CD8-positive, alpha-beta memory T cell (primary cell): Measurements from ENCODE around the gene ESYT2. TPM values are rescaled to one million over a fixed set of nuclear protein-coding genes. Genes with fewer than 3 reads are reported as not detected.

Experiments
- CTCF ChIA-PET: fragments of 350-600 bp; sonication (Branson Sonifier 250); formaldehyde crosslinking; loops from one replicate; lab custom pipeline; 2021; ENCODE audit warnings: antibody characterized with exemption; lab: Charles Lee
- POLR2A ChIA-PET: fragments of 350-600 bp; sonication (Branson Sonifier 250); formaldehyde crosslinking; loops from one replicate; lab custom pipeline; 2021; ENCODE audit warnings: antibody characterized with exemption; lab: Charles Lee
- DNase-seq, 5 donors: peaks; one replicate each; pipeline versions ENCODE4 v3.0.0 to v3.0.0-alpha.2; 2020 to 2022; ENCODE audit warnings: mixed read lengths in 1 of 5
- H3K27ac ChIP-seq: one replicate; pipeline ENCODE4 v1.7.0; 2013; ENCODE audit warnings: low read depth, mild to moderate bottlenecking, low read length, moderate library complexity
- H3K27me3 ChIP-seq: 2 replicates; pipeline ENCODE4 v1.7.0; 2013; ENCODE audit warnings: low read length, mild to moderate bottlenecking; ENCODE audit not compliant: insufficient read depth, poor library complexity, severe bottlenecking
- H3K36me3 ChIP-seq: 2 replicates; pipeline ENCODE4 v1.7.0; 2013; ENCODE audit warnings: mild to moderate bottlenecking, low read length, moderate library complexity; ENCODE audit not compliant: insufficient read depth
- H3K4me1 ChIP-seq: 2 replicates; pipeline ENCODE4 v1.7.0; 2013; ENCODE audit warnings: mild to moderate bottlenecking, low read length, moderate library complexity; ENCODE audit not compliant: insufficient read depth
- H3K4me3 ChIP-seq: 2 replicates; pipeline ENCODE4 v1.7.0; 2013; ENCODE audit warnings: mild to moderate bottlenecking, low read length
- H3K9me3 ChIP-seq: 2 replicates; pipeline ENCODE4 v1.7.0; 2013; ENCODE audit warnings: mild to moderate bottlenecking, low read length
- H3K27ac Mint-ChIP-seq, 8 donors: one replicate each; pipeline ENCODE4 v1.8.0; 2020 to 2021; ENCODE audit warnings: mixed read lengths in 8 of 8, mild to moderate bottlenecking in 6 of 8, inconsistent platforms in 3 of 8, moderate library complexity in 3 of 8
- H3K27me3 Mint-ChIP-seq, 2 donors: one replicate each; pipeline ENCODE4 v1.8.0; 2020 to 2021; ENCODE audit warnings: mixed read lengths in 2 of 2, mild to moderate bottlenecking in 1 of 2, moderate library complexity in 1 of 2
- H3K36me3 Mint-ChIP-seq, 3 donors: one replicate each; pipeline ENCODE4 v1.8.0; 2020 to 2021; ENCODE audit warnings: mixed read lengths in 3 of 3, inconsistent platforms in 1 of 3, mild to moderate bottlenecking in 1 of 3
- H3K4me1 Mint-ChIP-seq, 3 donors: one replicate each; pipeline ENCODE4 v1.8.0; 2020 to 2021; ENCODE audit warnings: mixed read lengths in 3 of 3, inconsistent platforms in 1 of 3, mild to moderate bottlenecking in 1 of 3
- H3K4me3 Mint-ChIP-seq, 7 donors: one replicate each; pipeline ENCODE4 v1.8.0; 2020 to 2021; ENCODE audit warnings: mixed read lengths in 7 of 7, mild to moderate bottlenecking in 6 of 7, moderate library complexity in 4 of 7, inconsistent platforms in 2 of 7
- H3K9me3 Mint-ChIP-seq, 5 donors: one replicate each; pipeline ENCODE4 v1.8.0; 2020 to 2022; ENCODE audit warnings: mixed read lengths in 5 of 5, mild to moderate bottlenecking in 3 of 5, moderate library complexity in 2 of 5, inconsistent platforms in 1 of 5
- polyA plus RNA-seq: library from polyadenylated mRNA; unstranded; fragments of 300-500 nt; fragmentation: Illumina TruSeq; gene quantifications from one replicate; pipeline ENCODE4 v1.2.3, GENCODE V29; 2021
- total RNA-seq, 2 experiments: library from RNA; stranded (reverse); gene quantifications; one replicate each; pipeline ENCODE4 v1.2.3, GENCODE V29; 2021

ESYT2 gene
- total and polyA plus RNA-seq, 3 experiments from 2014 or later, result 55.6 to 99.4 (median 56.1) TPM

DNA sequence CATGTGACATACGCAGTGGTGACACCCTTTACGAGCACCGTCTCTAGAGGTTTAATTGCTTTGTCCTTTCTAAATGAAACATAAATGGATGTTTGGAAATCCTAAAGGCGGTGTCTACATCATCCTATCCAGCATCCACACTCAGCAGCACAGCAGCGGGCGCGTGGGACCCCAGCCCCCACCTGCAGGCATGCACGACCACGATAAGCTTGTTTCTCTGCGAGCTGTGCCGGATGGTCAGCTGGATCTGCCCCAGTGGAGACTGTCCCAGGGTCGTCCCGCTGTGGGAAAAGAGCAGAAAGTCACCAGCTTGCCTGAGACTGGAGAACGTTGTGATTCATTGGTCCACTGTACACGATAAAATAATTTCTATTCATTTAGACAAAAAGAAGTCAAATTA lies 90.5 kb downstream of the ESYT2 start:
- Mint-ChIP-seq H3K4me1 (peaks cover 0 to 4% (median 0%) of the 10 kb centered on the region in 3 donors), H3K27ac (peak overlapping the region in 1 of 8 donors; percentile 19), H3K36me3 (peaks cover 6 to 94% (median 26%) of the 10 kb centered on the region in 3 donors), H3K27me3 (no peaks in the 10 kb centered on the region), H3K9me3 (no peaks in the 10 kb centered on the region), H3K4me3 (no peak overlapping the region)
- POLR2A ChIA-PET, result no interaction called here
- Histone ChIP-seq H3K36me3 (peaks cover 45% of the 10 kb centered on the region), H3K27me3 (no peaks in the 10 kb centered on the region), H3K9me3 (no peaks in the 10 kb centered on the region), H3K4me1 (no peaks in the 10 kb centered on the region), H3K27ac (no peak overlapping the region), H3K4me3 (no peak overlapping the region)
- no peak for DNase-seq
- CTCF ChIA-PET, result no interaction called here

DNA sequence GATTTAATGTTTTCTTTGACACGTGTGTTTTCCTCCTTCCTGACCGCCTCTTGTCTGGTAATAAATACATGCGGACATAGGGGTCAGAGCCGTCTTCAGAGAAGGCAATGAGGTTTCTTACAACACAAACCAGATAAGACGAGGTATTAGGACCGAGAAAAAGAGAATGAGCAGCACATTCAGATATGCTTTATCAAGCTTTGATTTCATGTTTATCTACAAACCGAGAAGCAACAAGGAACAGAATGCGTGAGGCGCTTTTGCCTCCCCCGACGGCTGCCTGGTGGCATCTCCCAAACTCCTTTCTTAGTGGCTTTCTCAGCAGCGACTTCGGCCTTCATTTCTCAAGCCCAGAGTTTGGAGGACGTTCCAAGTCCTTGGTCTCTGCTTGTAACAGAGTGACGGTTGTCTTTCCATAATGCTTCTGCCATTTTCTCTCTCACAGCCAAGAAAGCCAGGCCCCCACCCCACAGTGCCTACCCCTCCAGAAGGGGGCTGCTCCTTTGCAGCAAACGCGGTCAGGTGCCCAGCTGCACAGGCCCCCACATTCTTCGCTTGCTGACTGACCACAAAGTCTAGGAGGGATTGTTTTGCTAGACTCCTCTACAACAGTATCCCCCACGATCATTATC lies 92.1 kb downstream of the ESYT2 start:
- peaks cover 51% of the 10 kb centered on the region for H3K36me3 ChIP-seq
- no peaks in the 10 kb centered on the region for H3K27me3 Mint-ChIP-seq
- no peaks in the 10 kb centered on the region for H3K4me1 ChIP-seq
- H3K36me3 Mint-ChIP-seq, result peaks cover 6 to 91% (median 23%) of the 10 kb centered on the region in 3 donors
- H3K4me3 ChIP-seq, result no peak overlapping the region
- H3K9me3 ChIP-seq, result no peaks in the 10 kb centered on the region
- H3K9me3 Mint-ChIP-seq, result no peaks in the 10 kb centered on the region
- H3K27me3 ChIP-seq, result no peaks in the 10 kb centered on the region
- no peak for DNase-seq
- ChIA-PET CTCF (interaction anchor here (1.5 kb wide), 1 partner anchor 240 kb away, joined by 3 read pairs; no protein-coding TSS in a partner anchor), POLR2A (no interaction called here)
- peak overlapping the region in 3 of 8 donors; percentile 21 to 64 (median 29) for H3K27ac Mint-ChIP-seq
- no peak overlapping the region for H3K4me3 Mint-ChIP-seq
- peaks cover 0 to 4% (median 0%) of the 10 kb centered on the region in 3 donors for H3K4me1 Mint-ChIP-seq
- H3K27ac ChIP-seq, result no peak overlapping the region

- H3K27ac ChIP-seq, result no peak overlapping the region
- POLR2A ChIA-PET, result no interaction called here
- no peak overlapping the region for H3K4me3 Mint-ChIP-seq
- no peaks in the 10 kb centered on the region for H3K27me3 Mint-ChIP-seq
- no peak overlapping the region for H3K4me3 ChIP-seq
- H3K4me1 Mint-ChIP-seq, result peaks cover 0 to 4% (median 0%) of the 10 kb centered on the region in 3 donors
- DNase-seq, result no peak
- CTCF ChIA-PET, result no interaction called here
- H3K36me3 Mint-ChIP-seq, result peaks cover 6 to 89% (median 25%) of the 10 kb centered on the region in 3 donors
- H3K4me1 ChIP-seq, result no peaks in the 10 kb centered on the region
- no peaks in the 10 kb centered on the region for H3K9me3 Mint-ChIP-seq
- peaks cover 52% of the 10 kb centered on the region for H3K36me3 ChIP-seq
- H3K27ac Mint-ChIP-seq, result peak overlapping the region in 1 of 8 donors; percentile 78
- H3K27me3 ChIP-seq, result no peaks in the 10 kb centered on the region
- H3K9me3 ChIP-seq, result no peaks in the 10 kb centered on the region
These were observed 93.4 kb downstream of the ESYT2 start for GRCh38 chr7:158735935-158736334.

DNA sequence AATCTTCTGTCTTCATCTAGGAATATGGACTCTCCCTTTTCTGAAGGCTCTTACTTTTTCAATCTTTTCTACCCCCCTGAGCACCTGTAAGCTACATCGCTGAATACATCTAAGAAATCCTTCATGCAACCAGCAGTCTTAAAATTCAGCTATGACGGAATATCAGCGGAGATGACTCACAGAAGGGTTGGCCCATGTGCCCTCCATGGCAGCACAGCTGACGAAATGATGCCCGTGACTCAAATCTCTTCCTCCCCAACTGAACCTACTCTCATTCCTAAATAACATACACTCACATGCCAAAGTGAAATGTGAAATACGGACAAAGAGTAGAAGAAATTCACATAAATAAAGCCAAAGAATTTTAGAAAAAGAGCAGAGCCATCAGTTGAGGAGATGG lies 94.4 kb downstream of the ESYT2 start:
- no peak for DNase-seq
- Histone ChIP-seq H3K36me3 (peaks cover 45% of the 10 kb centered on the region), H3K9me3 (no peaks in the 10 kb centered on the region), H3K27me3 (no peaks in the 10 kb centered on the region), H3K4me3 (no peak overlapping the region), H3K4me1 (no peaks in the 10 kb centered on the region), H3K27ac (no peak overlapping the region)
- peak overlapping the region in 2 of 8 donors; percentile 30 to 45 for H3K27ac Mint-ChIP-seq
- no peak overlapping the region for H3K4me3 Mint-ChIP-seq
- ChIA-PET CTCF (no interaction called here), POLR2A (no interaction called here)
- peaks cover under 1 to 7% (median 2%) of the 10 kb centered on the region in 3 donors for H3K4me1 Mint-ChIP-seq
- H3K27me3 Mint-ChIP-seq, result no peaks in the 10 kb centered on the region
- H3K36me3 Mint-ChIP-seq, result peaks cover 0 to 89% (median 24%) of the 10 kb centered on the region in 3 donors
- H3K9me3 Mint-ChIP-seq, result no peaks in the 10 kb centered on the region

- Mint-ChIP-seq H3K27me3 (no peaks in the 10 kb centered on the region), H3K4me3 (no peak overlapping the region), H3K27ac (peak overlapping the region in 1 of 8 donors; percentile 36), H3K4me1 (peaks cover 2 to 10% (median 4%) of the 10 kb centered on the region in 3 donors), H3K36me3 (peaks cover 0 to 85% (median 26%) of the 10 kb centered on the region in 3 donors), H3K9me3 (no peaks in the 10 kb centered on the region)
- no peaks in the 10 kb centered on the region for H3K9me3 ChIP-seq
- ChIA-PET CTCF (interaction anchor here (1.6 kb wide), 1 partner anchor 95 kb away, joined by 3 read pairs; the partner anchor contains the start of gene ESYT2), POLR2A (no interaction called here)
- no peak for DNase-seq
- no peak overlapping the region for H3K27ac ChIP-seq
- peaks cover 44% of the 10 kb centered on the region for H3K36me3 ChIP-seq
- H3K27me3 ChIP-seq, result no peaks in the 10 kb centered on the region
- H3K4me1 ChIP-seq, result no peaks in the 10 kb centered on the region
- no peak overlapping the region for H3K4me3 ChIP-seq
These were observed 95.4 kb downstream of the ESYT2 start for GRCh38 chr7:158733775-158734494.

GRCh38 chr7:158733220-158733519 lies 96.1 kb downstream of the ESYT2 start:
- no peak overlapping the region for H3K4me3 ChIP-seq
- H3K27me3 Mint-ChIP-seq, result no peaks in the 10 kb centered on the region
- H3K9me3 Mint-ChIP-seq, result no peaks in the 10 kb centered on the region
- H3K27ac ChIP-seq, result no peak overlapping the region
- no peaks in the 10 kb centered on the region for H3K27me3 ChIP-seq
- no peak overlapping the region for H3K4me3 Mint-ChIP-seq
- H3K27ac Mint-ChIP-seq, result peak overlapping the region in 3 of 8 donors; percentile 14 to 27 (median 19)
- H3K36me3 Mint-ChIP-seq, result peaks cover 0 to 78% (median 23%) of the 10 kb centered on the region in 3 donors
- ChIA-PET CTCF (interaction anchor here (1.6 kb wide), 1 partner anchor 96 kb away, joined by 3 read pairs; the partner anchor contains the start of gene ESYT2), POLR2A (no interaction called here)
- peaks cover 39% of the 10 kb centered on the region for H3K36me3 ChIP-seq
- H3K4me1 Mint-ChIP-seq, result peaks cover 4 to 10% (median 5%) of the 10 kb centered on the region in 3 donors
- DNase-seq, result no peak
- no peaks in the 10 kb centered on the region for H3K9me3 ChIP-seq
- H3K4me1 ChIP-seq, result no peaks in the 10 kb centered on the region

GRCh38 chr7:158732494-158733219 lies 96.7 kb downstream of the ESYT2 start:
- peaks cover 39% of the 10 kb centered on the region for H3K36me3 ChIP-seq
- no peak overlapping the region for H3K4me3 ChIP-seq
- H3K27ac Mint-ChIP-seq, result peak overlapping the region in 3 of 8 donors; percentile 14 to 27 (median 19)
- DNase-seq, result no peak
- H3K4me1 ChIP-seq, result no peaks in the 10 kb centered on the region
- H3K4me3 Mint-ChIP-seq, result no peak overlapping the region
- POLR2A ChIA-PET, result no interaction called here
- H3K9me3 ChIP-seq, result no peaks in the 10 kb centered on the region
- no peaks in the 10 kb centered on the region for H3K27me3 ChIP-seq
- CTCF ChIA-PET, result interaction anchor here (1.2 to 1.6 kb wide), 2 partner anchors 18 to 96 kb away, joined by 3 read pairs; partner anchors contain the start of gene ESYT2
- no peak overlapping the region for H3K27ac ChIP-seq
- no peaks in the 10 kb centered on the region for H3K9me3 Mint-ChIP-seq
- no peaks in the 10 kb centered on the region for H3K27me3 Mint-ChIP-seq
- peaks cover 4 to 10% (median 5%) of the 10 kb centered on the region in 3 donors for H3K4me1 Mint-ChIP-seq
- peaks cover 0 to 72% (median 23%) of the 10 kb centered on the region in 3 donors for H3K36me3 Mint-ChIP-seq
